HCT116 (cell line): ENCODE results near the gene CPS1.

Experiments used
- CEBPB ChIP-seq: IDR thresholded peaks from 2 replicates; pipeline ENCODE4 v1.6.1; 2012; ENCODE audit warnings: low read depth
- EGR1 ChIP-seq: IDR thresholded peaks from 2 replicates; pipeline ENCODE4 v1.6.1; 2012; ENCODE audit warnings: low read depth
- EZH2 ChIP-seq: fragments of 200-600 bp; sonication (generic); IDR thresholded peaks from 2 replicates; pipeline ENCODE4 v1.6.1; 2017; ENCODE audit warnings: antibody characterized with exemption, mixed run types
- EZH2phosphoT487 ChIP-seq: fragments of 200-600 bp; IDR thresholded peaks from 2 replicates; pipeline ENCODE4 v1.6.1; 2018; ENCODE audit warnings: antibody characterized with exemption, borderline replicate concordance
- JUND ChIP-seq: IDR thresholded peaks from 2 replicates; pipeline ENCODE4 v1.6.1; 2012
- POLR2A ChIP-seq: IDR thresholded peaks from 2 replicates; pipeline ENCODE4 v1.7.0; 2011; ENCODE audit warnings: borderline replicate concordance; ENCODE audit not compliant: insufficient read depth, insufficient read length; ENCODE audit errors: extremely low read depth
- POLR2AphosphoS5 ChIP-seq: IDR thresholded peaks from 2 replicates; pipeline ENCODE4 v1.6.1; 2011; ENCODE audit warnings: mild to moderate bottlenecking, low read depth, low read length, moderate library complexity
- REST ChIP-seq: IDR thresholded peaks from 2 replicates; pipeline ENCODE4 v1.6.1; 2012; ENCODE audit warnings: low read depth
- ZNF274 ChIP-seq: fragments of 200-500 bp; sonication (Bioruptor generic); IDR thresholded peaks from 2 replicates; pipeline ENCODE4 v1.6.1; 2014; ENCODE audit warnings: mild to moderate bottlenecking, low read depth, low read length, inconsistent platforms
- TF ChIP-seq, protein P1 (sequence below), 3 experiments: fragments of 200-600 bp in 1 of 3; sonication (generic) in 1 of 3; IDR thresholded peaks in 2 of 3; conservative IDR thresholded peaks in 1 of 3; 2 replicates each; pipeline ENCODE4 v1.5.1; 2012 to 2017; ENCODE audit warnings: low read depth in 2 of 3, low read length in 2 of 3, antibody characterized with exemption in 1 of 3, borderline replicate concordance in 1 of 3, control low read depth in 1 of 3, mild to moderate bottlenecking in 1 of 3, mixed read lengths in 1 of 3, mixed run types in 1 of 3, moderate library complexity in 1 of 3; ENCODE audit not compliant: insufficient read depth in 1 of 3
- TF ChIP-seq, protein P2 (sequence below): IDR thresholded peaks from 2 replicates; pipeline ENCODE4 v1.6.1; 2012

DNA sequence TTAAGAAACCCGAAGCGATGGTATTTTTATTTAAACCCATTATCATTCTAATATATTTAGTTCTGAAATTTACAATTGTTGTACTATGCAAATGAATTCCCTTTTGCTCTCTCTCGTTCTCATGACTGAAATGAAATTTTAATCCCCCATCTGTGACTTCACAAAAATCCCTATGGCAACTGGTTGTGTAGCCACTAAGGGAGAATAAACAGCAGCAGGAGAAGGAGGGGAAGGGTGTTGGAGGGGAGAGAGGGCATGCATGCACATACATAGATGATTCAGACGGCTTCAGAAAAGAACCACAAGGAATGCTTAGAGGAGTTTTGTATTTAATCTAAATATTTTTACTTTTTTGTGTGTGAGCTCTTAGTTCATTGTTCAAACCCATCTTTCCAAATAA, 36.8 kb downstream of the CPS1 start:
- TF ChIP-seq, protein P1, sequence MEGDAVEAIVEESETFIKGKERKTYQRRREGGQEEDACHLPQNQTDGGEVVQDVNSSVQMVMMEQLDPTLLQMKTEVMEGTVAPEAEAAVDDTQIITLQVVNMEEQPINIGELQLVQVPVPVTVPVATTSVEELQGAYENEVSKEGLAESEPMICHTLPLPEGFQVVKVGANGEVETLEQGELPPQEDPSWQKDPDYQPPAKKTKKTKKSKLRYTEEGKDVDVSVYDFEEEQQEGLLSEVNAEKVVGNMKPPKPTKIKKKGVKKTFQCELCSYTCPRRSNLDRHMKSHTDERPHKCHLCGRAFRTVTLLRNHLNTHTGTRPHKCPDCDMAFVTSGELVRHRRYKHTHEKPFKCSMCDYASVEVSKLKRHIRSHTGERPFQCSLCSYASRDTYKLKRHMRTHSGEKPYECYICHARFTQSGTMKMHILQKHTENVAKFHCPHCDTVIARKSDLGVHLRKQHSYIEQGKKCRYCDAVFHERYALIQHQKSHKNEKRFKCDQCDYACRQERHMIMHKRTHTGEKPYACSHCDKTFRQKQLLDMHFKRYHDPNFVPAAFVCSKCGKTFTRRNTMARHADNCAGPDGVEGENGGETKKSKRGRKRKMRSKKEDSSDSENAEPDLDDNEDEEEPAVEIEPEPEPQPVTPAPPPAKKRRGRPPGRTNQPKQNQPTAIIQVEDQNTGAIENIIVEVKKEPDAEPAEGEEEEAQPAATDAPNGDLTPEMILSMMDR (IDR thresholded peaks at IDR 0.05 in 2 of 3, conservative IDR thresholded peaks at IDR 0.05 in 1 of 3; ENCODE audit: borderline replicate concordance in 1 of 3, insufficient read depth in 1 of 3, low read depth in 2 of 3, low read length in 2 of 3): no peak
- TF ChIP-seq REST (no peak), EZH2 (no peak), JUND (no peak), CEBPB (no peak), EZH2phosphoT487 (no peak), POLR2A (no peak), POLR2AphosphoS5 (no peak), EGR1 (no peak), ZNF274 (no peak)
- TF ChIP-seq, protein P2, sequence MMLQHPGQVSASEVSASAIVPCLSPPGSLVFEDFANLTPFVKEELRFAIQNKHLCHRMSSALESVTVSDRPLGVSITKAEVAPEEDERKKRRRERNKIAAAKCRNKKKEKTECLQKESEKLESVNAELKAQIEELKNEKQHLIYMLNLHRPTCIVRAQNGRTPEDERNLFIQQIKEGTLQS: no peak
